ENCODE results near the gene LCN12. TPM values are rescaled to one million over a fixed set of nuclear protein-coding genes. Genes with fewer than 3 reads are reported as not detected.

The LCN12 gene
- polyA plus RNA-seq, 1 of the 3 experiments (the other 2 are of a cell fraction): 0.87 TPM

DNA sequence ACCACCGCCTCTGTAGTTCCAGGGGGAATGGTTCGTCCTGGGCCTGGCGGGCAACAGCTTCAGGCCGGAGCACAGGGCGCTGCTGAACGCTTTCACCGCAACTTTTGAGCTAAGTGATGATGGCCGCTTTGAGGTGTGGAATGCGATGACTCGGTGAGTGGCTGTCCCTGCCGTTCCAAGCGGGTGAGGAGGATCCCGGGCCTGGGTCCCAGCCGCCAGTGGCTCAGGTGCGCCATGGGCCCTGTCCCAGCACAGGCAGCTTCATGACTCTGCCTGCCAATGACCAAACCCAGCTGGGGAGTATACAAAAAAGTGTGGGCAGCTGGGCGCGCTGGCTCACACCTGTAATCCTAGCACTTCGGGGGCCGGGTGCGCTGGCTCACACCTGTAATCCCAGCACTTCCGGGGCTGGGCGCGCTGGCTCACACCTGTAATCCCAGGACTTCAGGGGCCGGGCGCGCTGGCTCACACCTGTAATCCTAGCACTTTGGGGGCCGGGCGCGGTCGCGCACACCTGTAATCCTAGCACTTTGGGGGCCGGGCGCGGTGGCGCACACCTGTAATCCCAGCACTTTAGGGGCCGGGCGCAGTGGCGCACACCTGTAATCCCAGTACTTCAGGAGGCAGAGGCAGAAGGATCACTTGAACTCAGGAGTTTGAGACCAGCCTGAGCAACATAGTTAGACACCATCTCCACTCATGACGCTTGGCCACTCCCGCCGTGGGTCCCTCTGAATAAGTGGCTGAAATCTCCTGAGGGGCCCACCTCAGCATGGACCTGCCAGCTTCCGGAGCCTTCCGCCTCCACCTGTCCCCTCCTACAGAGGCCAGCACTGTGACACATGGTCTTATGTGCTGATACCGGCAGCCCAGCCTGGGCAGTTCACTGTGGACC lies 1.1 kb downstream of the LCN12 start:
- no peaks in the 10 kb centered on the region for H3K9me2 ChIP-seq
- H4K20me1 ChIP-seq (ENCODE audit: insufficient read depth): no peaks in the 10 kb centered on the region
- H3K79me2 ChIP-seq (ENCODE audit: insufficient read depth): no peaks in the 10 kb centered on the region
- H3K4me3 ChIP-seq (ENCODE audit: low read depth in 2 of 2, low read length in 1 of 2): no peak overlapping the region
- no peak overlapping the region for H3K27ac ChIP-seq (ENCODE audit: low read depth in 2 of 2, low read length in 1 of 2)
- WGBS (ENCODE audit: low lambda C conversion rate): 90% methylated on average over 27 of the region's 44 CpGs
- H3F3A ChIP-seq (replicated peaks; ENCODE audit: insufficient read depth): no peaks in the 10 kb centered on the region
- H3K4me1 ChIP-seq (ENCODE audit: control insufficient read depth in 1 of 2, insufficient read depth in 2 of 2, low read depth in 1 of 2, low read length in 1 of 2): peaks cover 0 to 25% of the 10 kb centered on the region in 2 experiments; a peak in 2 of 4 replicates
- H2AFZ ChIP-seq (ENCODE audit: low read depth): no peak overlapping the region
- H3K27me3 ChIP-seq (ENCODE audit: insufficient read depth): no peaks in the 10 kb centered on the region
- H3K9me3 ChIP-seq: no peaks in the 10 kb centered on the region
- ChIA-PET POLR2A (interaction anchor here (1.6 kb wide), 1 partner anchor 24 kb away, joined by 4 read pairs; the partner anchor contains the start of gene PTGDS), CTCF (interaction anchor here (1.9 to 13.2 kb wide), 2 partner anchors 43 to 79 kb away, joined by 5 to 350 read pairs; partner anchors contain the start of genes ABCA2, CLIC3 and FUT7)
- H3K36me3 ChIP-seq (replicated peaks in 1 of 2; ENCODE audit: control insufficient read depth in 1 of 2, insufficient read depth in 2 of 2, low read length in 1 of 2): no peaks in the 10 kb centered on the region
- no peak overlapping the region for H3K9ac ChIP-seq
- no peak overlapping the region for H3K4me2 ChIP-seq
- no peak for TF ChIP-seq RXRA (IDR thresholded peaks at IDR 0.05; ENCODE audit: borderline replicate concordance, low read depth)
- TF ChIP-seq, protein P1, sequence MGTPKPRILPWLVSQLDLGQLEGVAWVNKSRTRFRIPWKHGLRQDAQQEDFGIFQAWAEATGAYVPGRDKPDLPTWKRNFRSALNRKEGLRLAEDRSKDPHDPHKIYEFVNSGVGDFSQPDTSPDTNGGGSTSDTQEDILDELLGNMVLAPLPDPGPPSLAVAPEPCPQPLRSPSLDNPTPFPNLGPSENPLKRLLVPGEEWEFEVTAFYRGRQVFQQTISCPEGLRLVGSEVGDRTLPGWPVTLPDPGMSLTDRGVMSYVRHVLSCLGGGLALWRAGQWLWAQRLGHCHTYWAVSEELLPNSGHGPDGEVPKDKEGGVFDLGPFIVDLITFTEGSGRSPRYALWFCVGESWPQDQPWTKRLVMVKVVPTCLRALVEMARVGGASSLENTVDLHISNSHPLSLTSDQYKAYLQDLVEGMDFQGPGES (IDR thresholded peaks at IDR 0.05; ENCODE audit: low read depth, low read length): no peak
- TF ChIP-seq FOXJ3 (CRISPR knock-in tag; IDR thresholded peaks at IDR 0.05): no peak
- TF ChIP-seq TAF1 (IDR thresholded peaks at IDR 0.05; ENCODE audit: borderline replicate concordance, low read depth, low read length): no peak
- no peak for TF ChIP-seq FOXM1 (IDR thresholded peaks at IDR 0.05; ENCODE audit: low read depth)
- TF ChIP-seq, protein P2, sequence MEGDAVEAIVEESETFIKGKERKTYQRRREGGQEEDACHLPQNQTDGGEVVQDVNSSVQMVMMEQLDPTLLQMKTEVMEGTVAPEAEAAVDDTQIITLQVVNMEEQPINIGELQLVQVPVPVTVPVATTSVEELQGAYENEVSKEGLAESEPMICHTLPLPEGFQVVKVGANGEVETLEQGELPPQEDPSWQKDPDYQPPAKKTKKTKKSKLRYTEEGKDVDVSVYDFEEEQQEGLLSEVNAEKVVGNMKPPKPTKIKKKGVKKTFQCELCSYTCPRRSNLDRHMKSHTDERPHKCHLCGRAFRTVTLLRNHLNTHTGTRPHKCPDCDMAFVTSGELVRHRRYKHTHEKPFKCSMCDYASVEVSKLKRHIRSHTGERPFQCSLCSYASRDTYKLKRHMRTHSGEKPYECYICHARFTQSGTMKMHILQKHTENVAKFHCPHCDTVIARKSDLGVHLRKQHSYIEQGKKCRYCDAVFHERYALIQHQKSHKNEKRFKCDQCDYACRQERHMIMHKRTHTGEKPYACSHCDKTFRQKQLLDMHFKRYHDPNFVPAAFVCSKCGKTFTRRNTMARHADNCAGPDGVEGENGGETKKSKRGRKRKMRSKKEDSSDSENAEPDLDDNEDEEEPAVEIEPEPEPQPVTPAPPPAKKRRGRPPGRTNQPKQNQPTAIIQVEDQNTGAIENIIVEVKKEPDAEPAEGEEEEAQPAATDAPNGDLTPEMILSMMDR (IDR thresholded peaks at IDR 0.05): no peak
- TF ChIP-seq NFIC (IDR thresholded peaks at IDR 0.05; ENCODE audit: borderline replicate concordance): no peak
- TF ChIP-seq NRF1 (IDR thresholded peaks at IDR 0.05; ENCODE audit: low read depth, low read length): no peak
- TF ChIP-seq SMC3 (IDR thresholded peaks at IDR 0.05; ENCODE audit: low read depth, low read length): no peak
- TF ChIP-seq EZH2phosphoT487 (IDR thresholded peaks at IDR 0.05; ENCODE audit: borderline replicate concordance, low read depth): no peak
- TF ChIP-seq ELF1 (IDR thresholded peaks at IDR 0.05): no peak
- TF ChIP-seq TEAD4 (IDR thresholded peaks at IDR 0.05; ENCODE audit: borderline replicate concordance, insufficient read depth): no peak
- no peak for TF ChIP-seq GABPA (IDR thresholded peaks at IDR 0.05; ENCODE audit: low read depth)
- TF ChIP-seq RAD21 (IDR thresholded peaks at IDR 0.05; ENCODE audit: low read length): no peak
- no peak for DNase-seq

Measured in SK-N-SH (cell line).